Fibroblast of lung (primary cell): Measurements from ENCODE around the gene SEMA3E.

Source experiments
- CTCF ChIP-seq, 2 donors: IDR thresholded peaks in 1 of 2; conservative IDR thresholded peaks in 1 of 2; 1 replicate in 1 of 2; 2 replicates in 1 of 2; pipeline ENCODE4 v1.5.1; 2011 to 2012; ENCODE audit warnings: low read length in 2 of 2, control low read depth in 1 of 2, inconsistent platforms in 1 of 2, low read depth in 1 of 2, mild to moderate bottlenecking in 1 of 2
- EZH2 ChIP-seq: IDR thresholded peaks from 2 replicates; pipeline ENCODE4 v1.5.1; 2012; ENCODE audit warnings: low read length, control low read depth, mild to moderate bottlenecking; ENCODE audit errors: missing control alignments

- TF ChIP-seq CTCF (conservative IDR thresholded peaks at IDR 0.05 in 1 of 2, IDR thresholded peaks at IDR 0.05 in 1 of 2; ENCODE audit: low read depth in 1 of 2, low read length in 2 of 2) (no peak), EZH2 (no peak)
These were observed 235.5 kb downstream of the SEMA3E start for GRCh38 chr7:83413424-83413823.
